ENCODE data around the gene SLC4A9. TPM values are rescaled to one million over a fixed set of nuclear protein-coding genes. Genes with fewer than 3 reads are reported as not detected.

The SLC4A9 gene
- total and polyA plus RNA-seq, 2 donors (not counting 1 experiment from before 2014, with no cell fraction given): 0.10 TPM; not detected in 1

- no peaks in the 10 kb centered on the region for H3K36me3 ChIP-seq (replicated peaks in 1 of 2; ENCODE audit: control extremely low read depth in 1 of 2, control insufficient read depth in 1 of 2, extremely low read depth in 1 of 2, insufficient read depth in 2 of 2, low read length in 1 of 2)
- H3K4me3 Mint-ChIP-seq: no peak overlapping the region
- ChIA-PET CTCF (interaction anchor here (1.2 to 2.8 kb wide), 3 partner anchors 9 to 21 kb away, joined by 3 to 9 read pairs (median 5); partner anchors contain the start of gene SLC4A9), POLR2A (no interaction called here)
- H4K20me1 ChIP-seq (ENCODE audit: control insufficient read depth, insufficient read depth, low read length, poor library complexity, severe bottlenecking): no peaks in the 10 kb centered on the region
- TF ChIP-seq, protein P1, sequence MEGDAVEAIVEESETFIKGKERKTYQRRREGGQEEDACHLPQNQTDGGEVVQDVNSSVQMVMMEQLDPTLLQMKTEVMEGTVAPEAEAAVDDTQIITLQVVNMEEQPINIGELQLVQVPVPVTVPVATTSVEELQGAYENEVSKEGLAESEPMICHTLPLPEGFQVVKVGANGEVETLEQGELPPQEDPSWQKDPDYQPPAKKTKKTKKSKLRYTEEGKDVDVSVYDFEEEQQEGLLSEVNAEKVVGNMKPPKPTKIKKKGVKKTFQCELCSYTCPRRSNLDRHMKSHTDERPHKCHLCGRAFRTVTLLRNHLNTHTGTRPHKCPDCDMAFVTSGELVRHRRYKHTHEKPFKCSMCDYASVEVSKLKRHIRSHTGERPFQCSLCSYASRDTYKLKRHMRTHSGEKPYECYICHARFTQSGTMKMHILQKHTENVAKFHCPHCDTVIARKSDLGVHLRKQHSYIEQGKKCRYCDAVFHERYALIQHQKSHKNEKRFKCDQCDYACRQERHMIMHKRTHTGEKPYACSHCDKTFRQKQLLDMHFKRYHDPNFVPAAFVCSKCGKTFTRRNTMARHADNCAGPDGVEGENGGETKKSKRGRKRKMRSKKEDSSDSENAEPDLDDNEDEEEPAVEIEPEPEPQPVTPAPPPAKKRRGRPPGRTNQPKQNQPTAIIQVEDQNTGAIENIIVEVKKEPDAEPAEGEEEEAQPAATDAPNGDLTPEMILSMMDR (IDR thresholded peaks at IDR 0.05): no peak
- TF ChIP-seq EZH2 (IDR thresholded peaks at IDR 0.05; ENCODE audit: borderline replicate concordance, insufficient read depth, low read depth, low read length, poor library complexity, severe bottlenecking): no peak
- intact Hi-C loops (cut with micrococcal nuclease): no loop called here
- H3K4me1 Mint-ChIP-seq: no peaks in the 10 kb centered on the region
- ATAC-seq (ENCODE audit: low read depth) (no peak), DNase-seq (no peak)
- no peak overlapping the region for H2AFZ ChIP-seq (ENCODE audit: insufficient read depth, low read depth, low read length, poor library complexity, severe bottlenecking)
- no peak overlapping the region for H3K4me2 ChIP-seq (replicated peaks; ENCODE audit: low read depth, low read length, poor library complexity, severe bottlenecking)
- WGBS (ENCODE audit: insufficient coverage): no CpG with 5 or more reads among the region's 4 CpGs
- H3K9me3 Mint-ChIP-seq (ENCODE audit: insufficient read depth): no peaks in the 10 kb centered on the region
- H3K27ac Mint-ChIP-seq: no peak overlapping the region
- no peak overlapping the region for H3K9ac ChIP-seq (ENCODE audit: low read length)
- peaks cover 0 to 12% (median 0%) of the 10 kb centered on the region in 3 donors for H3K9me3 ChIP-seq (ENCODE audit: control extremely low read depth in 1 of 3, control insufficient read depth in 2 of 3, insufficient read depth in 1 of 3, low read length in 2 of 3)
- H3K27me3 Mint-ChIP-seq: no peaks in the 10 kb centered on the region
- no peaks in the 10 kb centered on the region for H3K4me1 ChIP-seq (ENCODE audit: control insufficient read depth in 2 of 2, insufficient read depth in 2 of 2, low read length in 2 of 2)
- H3K27me3 ChIP-seq (replicated peaks in 1 of 4; ENCODE audit: control extremely low read depth in 1 of 4, control insufficient read depth in 3 of 4, insufficient read depth in 4 of 4, low read length in 3 of 4): no peaks in the 10 kb centered on the region
- H3K79me2 ChIP-seq (ENCODE audit: control insufficient read depth, insufficient read depth, low read length): no peaks in the 10 kb centered on the region
- no peak overlapping the region for H3K4me3 ChIP-seq (ENCODE audit: control extremely low read depth in 1 of 5, extremely low read depth in 1 of 5, insufficient read depth in 1 of 5, low read depth in 2 of 5, low read length in 4 of 5)
- H3K27ac ChIP-seq (ENCODE audit: low read length in 2 of 2): no peak overlapping the region
Measured at GRCh38 chr5:140381351-140381750, 21.4 kb downstream of the SLC4A9 start.

DNA sequence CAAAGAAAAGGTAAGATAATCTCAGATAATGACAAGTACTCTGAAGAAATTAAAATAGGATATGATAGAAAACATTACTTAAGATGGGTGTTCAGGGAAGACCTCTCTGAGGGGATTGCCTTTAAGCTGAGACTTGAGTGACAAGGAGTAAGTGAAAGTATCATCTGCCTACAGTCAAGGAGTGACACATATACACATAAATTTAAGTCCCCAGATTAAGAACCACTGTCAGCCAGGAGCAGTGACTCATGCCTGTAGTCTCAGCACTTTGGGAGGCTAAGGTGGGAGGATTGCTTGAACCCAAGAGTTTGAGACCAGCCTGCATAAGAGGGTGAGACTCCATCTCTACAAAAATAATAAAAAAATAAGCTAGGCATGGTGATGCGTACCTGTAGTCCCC, 22.0 kb downstream of the SLC4A9 start:
- Mint-ChIP-seq H3K4me3 (no peak overlapping the region), H3K27ac (no peak overlapping the region), H3K27me3 (no peaks in the 10 kb centered on the region), H3K9me3 (ENCODE audit: insufficient read depth) (no peaks in the 10 kb centered on the region), H3K4me1 (no peaks in the 10 kb centered on the region)
- Histone ChIP-seq H3K36me3 (replicated peaks in 1 of 2; ENCODE audit: control extremely low read depth in 1 of 2, control insufficient read depth in 1 of 2, extremely low read depth in 1 of 2, insufficient read depth in 2 of 2, low read length in 1 of 2) (no peaks in the 10 kb centered on the region), H3K4me3 (ENCODE audit: control extremely low read depth in 1 of 5, extremely low read depth in 1 of 5, insufficient read depth in 1 of 5, low read depth in 2 of 5, low read length in 4 of 5) (no peak overlapping the region), H3K9ac (ENCODE audit: low read length) (no peak overlapping the region), H4K20me1 (ENCODE audit: control insufficient read depth, insufficient read depth, low read length, poor library complexity, severe bottlenecking) (no peaks in the 10 kb centered on the region), H2AFZ (ENCODE audit: insufficient read depth, low read depth, low read length, poor library complexity, severe bottlenecking) (no peak overlapping the region), H3K27ac (ENCODE audit: low read length in 2 of 2) (no peak overlapping the region), H3K4me2 (replicated peaks; ENCODE audit: low read depth, low read length, poor library complexity, severe bottlenecking) (no peak overlapping the region), H3K9me3 (ENCODE audit: control extremely low read depth in 1 of 3, control insufficient read depth in 2 of 3, insufficient read depth in 1 of 3, low read length in 2 of 3) (peaks cover 0 to 12% (median 0%) of the 10 kb centered on the region in 3 donors), H3K79me2 (ENCODE audit: control insufficient read depth, insufficient read depth, low read length) (no peaks in the 10 kb centered on the region), H3K27me3 (replicated peaks in 1 of 4; ENCODE audit: control extremely low read depth in 1 of 4, control insufficient read depth in 3 of 4, insufficient read depth in 4 of 4, low read length in 3 of 4) (no peaks in the 10 kb centered on the region), H3K4me1 (ENCODE audit: control insufficient read depth in 2 of 2, insufficient read depth in 2 of 2, low read length in 2 of 2) (no peaks in the 10 kb centered on the region)
- ATAC-seq (ENCODE audit: low read depth) (no peak), DNase-seq (no peak)
- TF ChIP-seq EZH2 (IDR thresholded peaks at IDR 0.05; ENCODE audit: borderline replicate concordance, insufficient read depth, low read depth, low read length, poor library complexity, severe bottlenecking): no peak
- TF ChIP-seq, protein P1 (IDR thresholded peaks at IDR 0.05): no peak
- no CpG with 5 or more reads among the region's 1 CpG for WGBS (ENCODE audit: insufficient coverage)
- ChIA-PET CTCF (interaction anchor here (1.3 to 2.8 kb wide), 2 partner anchors 10 to 22 kb away, joined by 5 to 9 read pairs; partner anchors contain the start of gene SLC4A9), POLR2A (no interaction called here)
- intact Hi-C loops (cut with micrococcal nuclease): no loop called here

Data from B cell (primary cell).